HG02571 (cell line): Measurements from ENCODE around the gene PIP4K2C.

Experiments
- ATAC-seq: cut with Tn5 transposase; IDR thresholded peaks from one replicate; pipeline ENCODE4 v1.9.1; 2021; ENCODE audit warnings: mild to moderate bottlenecking, moderate library complexity; ENCODE audit not compliant: unreplicated experiment

Gene PIP4K2C

DNA sequence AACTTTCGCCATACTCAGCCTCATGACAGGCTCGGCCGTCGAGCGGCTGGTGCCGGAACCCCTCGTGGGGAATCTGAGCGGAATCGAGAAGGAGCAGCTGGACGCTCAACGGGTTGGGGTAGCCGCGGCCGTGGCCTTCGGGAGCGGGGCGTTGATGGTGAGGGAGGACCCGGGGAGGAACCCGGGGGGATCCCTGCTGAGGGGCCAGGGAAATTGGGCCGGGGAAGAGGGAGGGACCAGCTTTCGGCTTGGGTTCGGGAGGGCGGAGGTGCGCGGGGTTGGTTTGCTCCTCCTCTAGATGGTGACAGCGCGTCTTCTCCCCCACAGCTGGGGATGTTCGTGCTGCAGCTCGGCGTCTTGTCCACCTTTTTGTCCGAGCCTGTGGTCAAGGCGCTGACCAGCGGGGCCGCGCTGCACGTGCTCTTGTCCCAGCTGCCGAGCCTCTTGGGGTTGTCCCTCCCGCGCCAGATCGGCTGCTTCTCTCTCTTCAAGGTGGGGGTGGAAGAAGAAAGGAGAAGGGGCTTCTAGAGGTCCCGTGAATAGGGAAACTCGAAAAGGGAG lies 30.0 kb downstream of the PIP4K2C start:
- ATAC-seq: no peak

DNA sequence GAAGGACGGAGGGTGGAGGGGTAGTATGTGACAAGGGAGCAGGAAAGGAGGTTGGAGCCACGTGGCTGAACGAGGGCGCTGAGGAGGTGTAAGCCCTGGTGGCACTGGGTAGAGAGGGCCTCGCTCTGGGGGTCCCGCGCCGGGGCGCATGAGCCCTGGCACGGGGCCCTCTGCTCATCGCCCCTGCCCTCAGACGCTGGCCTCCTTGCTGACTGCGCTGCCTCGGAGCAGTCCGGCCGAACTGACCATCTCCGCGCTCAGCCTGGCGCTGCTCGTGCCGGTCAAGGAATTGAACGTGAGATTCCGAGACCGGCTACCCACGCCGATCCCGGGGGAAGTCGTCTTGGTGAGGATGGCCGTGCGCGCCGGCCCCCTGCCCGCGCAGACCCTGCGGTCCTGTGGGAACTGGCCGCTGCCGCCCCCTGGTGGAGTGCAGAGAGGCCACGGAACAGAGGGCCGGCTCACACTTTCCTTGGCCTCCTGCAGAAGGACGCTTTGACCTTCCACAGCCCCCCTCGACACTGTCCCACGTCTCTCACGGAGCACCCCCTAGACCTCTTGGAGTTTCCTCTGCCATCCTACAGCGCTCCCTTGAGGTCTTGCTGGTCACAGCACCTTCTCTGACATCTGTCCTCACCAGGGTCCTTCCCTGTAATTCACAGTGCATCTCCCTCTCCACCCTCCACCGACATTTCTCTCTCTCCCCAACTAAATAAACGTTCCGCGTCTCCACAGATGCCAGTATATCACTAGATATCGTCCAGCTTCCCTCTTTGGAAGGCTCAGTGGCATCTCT lies 30.7 kb downstream of the PIP4K2C start:
- ATAC-seq: no peak

DNA sequence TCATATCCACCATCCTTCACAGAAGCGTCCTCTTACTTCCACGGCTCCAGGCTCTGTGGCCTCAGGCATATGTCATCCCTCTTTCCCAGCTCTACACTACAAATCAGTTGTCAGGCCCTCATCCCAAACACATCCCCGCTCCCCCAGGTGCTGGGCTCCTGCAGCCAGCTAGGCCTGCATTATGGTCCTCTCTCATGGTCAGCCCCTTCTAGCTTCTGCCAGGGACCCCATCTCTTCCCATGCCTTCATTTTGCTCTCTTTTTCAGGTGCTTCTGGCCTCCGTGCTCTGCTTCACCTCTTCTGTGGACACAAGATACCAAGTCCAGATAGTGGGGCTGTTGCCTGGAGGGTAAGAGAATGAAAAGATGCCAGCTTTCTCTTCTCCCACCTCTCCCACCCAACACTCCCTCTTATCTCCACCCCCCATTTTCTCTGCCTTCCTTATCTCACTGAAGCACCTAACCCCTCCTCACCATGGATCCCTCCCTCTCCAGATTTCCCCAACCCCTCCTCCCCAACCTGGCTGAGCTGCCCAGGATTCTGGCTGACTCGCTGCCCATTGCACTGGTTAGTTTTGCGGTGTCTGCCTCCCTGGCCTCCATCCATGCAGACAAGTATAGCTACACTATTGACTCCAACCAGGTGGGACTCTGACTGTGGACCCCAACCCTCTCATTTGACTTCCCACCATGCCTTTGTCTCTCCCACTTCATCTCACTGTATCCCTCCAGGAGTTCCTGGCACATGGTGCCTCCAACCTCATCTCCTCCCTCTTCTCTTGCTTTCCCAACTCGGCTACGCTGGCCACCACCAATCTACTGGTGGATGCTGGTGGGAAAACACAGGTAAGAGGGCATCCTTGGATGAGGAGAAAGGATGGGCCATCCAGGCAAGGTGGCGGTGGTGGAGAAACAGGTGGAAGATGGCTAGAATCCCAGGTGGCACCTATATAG lies 31.6 kb downstream of the PIP4K2C start:
- no peak for ATAC-seq

DNA sequence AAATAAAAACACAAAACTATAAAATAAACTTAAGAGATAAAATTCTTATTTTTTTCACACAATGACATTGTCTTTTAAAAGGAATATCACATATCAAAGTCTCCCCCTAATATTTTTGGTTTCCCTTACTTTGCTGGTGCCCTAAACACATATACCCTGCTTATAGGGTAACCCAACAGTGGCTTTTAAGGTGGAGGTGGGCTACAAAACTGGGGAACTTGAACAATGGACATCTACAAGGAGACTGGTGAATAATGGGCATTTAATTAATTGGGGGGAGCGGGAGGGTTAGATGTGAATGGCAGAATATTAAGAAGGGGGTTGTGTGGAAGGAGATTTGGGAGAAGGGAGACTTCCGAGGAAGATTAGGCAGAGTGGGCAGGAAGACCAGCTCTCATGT lies 32.4 kb downstream of the PIP4K2C start:
- ATAC-seq: no peak

DNA sequence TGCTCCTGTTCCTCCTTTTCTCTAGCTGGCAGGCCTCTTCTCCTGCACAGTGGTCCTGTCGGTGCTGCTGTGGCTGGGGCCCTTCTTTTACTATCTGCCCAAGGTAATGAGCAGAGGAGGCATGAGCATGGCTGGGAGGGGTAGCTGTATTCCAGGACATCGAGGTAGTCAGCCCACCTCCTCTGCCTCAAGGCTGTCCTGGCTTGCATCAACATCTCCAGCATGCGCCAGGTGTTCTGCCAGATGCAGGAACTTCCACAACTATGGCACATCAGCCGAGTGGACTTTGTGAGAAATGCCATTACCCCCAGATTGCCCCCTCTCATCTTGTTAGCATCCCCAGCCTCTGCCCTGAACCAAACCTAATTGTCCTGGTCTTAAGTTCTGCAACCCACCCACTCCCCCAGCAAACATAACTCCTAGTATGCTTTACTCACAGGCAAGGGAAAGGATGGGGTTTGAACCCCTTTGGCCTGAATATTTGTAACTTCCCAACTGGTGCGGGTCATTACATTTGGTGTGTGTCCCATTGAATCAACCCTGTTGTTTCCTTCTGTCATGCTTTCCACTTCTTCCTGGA lies 32.9 kb downstream of the PIP4K2C start:
- ATAC-seq: no peak

DNA sequence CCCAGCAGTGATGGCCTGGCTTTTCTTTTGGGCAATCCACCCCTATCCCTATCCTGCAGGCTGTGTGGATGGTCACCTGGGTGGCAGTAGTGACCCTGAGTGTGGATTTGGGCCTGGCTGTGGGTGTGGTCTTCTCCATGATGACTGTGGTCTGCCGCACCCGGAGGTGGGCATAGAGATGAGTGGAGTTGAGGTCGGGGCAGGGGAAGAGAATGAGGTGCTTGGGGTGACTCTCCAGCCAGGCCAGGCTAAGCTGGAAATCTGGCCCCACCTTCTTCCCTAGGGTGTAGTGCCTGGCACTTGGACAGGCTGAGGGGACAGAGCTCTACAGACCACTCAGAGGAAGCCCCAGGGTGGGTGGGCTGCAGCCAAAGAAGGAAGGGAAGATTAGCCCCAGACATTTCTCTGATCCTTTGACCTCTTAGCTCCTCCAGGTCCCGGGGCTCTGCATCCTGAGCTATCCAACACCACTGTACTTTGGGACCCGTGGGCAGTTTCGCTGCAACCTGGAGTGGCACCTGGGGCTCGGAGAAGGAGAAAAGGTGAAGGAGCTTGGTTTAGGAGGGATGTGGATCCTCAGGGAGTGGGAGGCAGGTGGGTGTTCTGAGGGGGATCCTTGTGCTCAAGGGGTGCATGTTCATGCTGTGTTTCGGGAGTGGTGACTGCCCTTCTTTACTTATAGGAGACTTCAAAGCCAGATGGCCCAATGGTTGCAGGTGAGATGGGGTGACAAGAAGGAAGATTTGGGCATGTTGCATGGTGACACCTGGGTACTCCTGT lies 33.6 kb downstream of the PIP4K2C start:
- no peak for ATAC-seq

DNA sequence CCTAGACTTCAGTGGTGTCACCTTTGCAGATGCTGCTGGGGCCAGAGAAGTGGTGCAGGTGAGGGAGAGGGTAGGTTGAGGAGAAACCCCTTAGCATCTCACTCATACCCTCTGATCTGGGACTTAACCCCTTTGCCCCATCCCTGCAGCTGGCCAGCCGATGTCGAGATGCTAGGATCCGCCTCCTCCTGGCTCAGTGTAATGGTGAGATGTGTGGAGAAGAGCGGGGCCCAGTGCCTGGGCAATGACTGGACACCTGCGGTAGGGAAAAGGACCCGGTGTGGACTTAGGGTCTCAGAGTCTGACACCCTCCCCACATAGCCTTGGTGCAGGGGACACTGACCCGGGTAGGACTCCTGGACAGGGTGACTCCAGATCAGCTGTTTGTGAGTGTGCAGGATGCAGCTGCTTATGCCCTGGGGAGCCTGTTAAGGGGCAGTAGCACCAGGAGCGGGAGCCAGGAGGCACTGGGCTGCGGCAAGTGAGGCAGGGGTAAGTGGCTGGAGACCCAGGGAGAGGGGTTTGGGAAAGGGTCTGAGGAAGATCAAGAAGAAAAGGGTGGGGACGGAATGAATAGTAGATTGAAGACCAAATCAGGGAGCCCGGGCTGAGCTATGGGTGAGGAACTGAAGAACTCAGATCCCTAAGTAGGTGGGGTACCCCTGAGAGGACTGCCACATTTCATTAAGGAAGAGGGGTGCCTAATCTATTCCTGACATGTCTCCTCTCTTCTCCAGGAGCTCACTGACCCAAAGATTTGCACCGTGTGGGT lies 34.5 kb downstream of the PIP4K2C start:
- ATAC-seq: no peak

DNA sequence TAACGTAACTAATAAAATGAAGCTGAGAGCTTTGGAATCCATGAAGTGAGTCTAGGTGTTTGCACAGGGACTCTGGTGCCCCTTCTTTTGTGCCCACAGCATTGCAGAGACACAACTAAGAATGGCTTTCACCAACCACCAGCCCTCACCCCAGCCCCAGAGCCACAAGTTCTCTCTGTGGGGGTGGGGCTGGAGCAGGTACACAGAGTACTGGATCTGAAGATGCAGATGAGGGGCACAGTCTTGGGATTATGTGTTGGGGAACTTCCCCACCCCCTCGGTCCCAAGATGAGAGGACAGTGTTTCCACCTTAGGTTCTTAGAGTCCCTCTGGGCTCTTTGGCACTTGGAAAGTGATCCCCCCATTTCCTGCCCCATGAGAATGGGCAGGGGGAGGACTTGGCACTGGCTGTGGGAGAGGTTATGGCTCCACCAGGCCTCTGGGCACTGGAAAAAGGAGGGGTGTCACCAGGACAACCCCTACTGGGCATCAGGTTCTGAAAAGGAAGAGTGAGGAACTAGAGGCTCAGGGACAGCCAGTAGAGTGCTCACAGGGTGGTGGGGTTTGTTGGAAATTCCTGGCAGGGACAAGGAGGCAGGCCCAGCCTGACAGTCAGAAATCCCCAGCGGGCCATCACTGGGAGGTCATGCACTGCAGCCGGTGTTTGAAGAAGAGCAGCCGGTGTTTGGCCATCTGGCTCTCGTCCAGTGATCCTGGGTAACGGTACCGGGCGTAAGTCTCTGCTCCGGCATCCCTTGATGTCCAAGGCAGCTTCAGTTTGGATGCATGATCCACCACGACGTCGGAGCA lies 35.3 kb downstream of the PIP4K2C start:
- ATAC-seq: no peak

DNA sequence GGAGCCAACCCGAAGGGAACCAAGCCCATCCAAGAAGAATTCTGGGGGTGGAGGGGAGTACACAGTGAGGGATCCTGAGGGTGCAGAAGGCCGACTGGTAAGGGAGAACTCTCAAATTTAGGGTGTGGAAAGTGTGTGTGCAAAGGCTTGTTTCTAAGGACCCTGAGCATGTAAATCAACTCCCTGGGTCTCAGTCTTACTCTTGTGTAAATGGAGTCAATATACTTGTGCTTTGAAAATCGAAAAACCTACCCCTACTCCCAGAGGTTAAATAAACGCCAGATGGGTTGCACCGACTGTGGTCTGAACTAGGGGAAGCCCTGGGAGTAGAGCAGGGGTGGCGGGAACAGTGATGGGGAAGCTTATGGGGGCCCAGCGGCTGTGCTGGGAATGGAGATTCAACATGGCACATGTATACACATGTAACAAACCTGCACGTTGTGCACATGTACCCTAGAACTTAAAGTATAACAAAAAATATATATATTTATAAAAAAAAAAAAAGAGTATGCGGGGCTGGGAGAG lies 36.0 kb downstream of the PIP4K2C start:
- ATAC-seq: no peak

DNA sequence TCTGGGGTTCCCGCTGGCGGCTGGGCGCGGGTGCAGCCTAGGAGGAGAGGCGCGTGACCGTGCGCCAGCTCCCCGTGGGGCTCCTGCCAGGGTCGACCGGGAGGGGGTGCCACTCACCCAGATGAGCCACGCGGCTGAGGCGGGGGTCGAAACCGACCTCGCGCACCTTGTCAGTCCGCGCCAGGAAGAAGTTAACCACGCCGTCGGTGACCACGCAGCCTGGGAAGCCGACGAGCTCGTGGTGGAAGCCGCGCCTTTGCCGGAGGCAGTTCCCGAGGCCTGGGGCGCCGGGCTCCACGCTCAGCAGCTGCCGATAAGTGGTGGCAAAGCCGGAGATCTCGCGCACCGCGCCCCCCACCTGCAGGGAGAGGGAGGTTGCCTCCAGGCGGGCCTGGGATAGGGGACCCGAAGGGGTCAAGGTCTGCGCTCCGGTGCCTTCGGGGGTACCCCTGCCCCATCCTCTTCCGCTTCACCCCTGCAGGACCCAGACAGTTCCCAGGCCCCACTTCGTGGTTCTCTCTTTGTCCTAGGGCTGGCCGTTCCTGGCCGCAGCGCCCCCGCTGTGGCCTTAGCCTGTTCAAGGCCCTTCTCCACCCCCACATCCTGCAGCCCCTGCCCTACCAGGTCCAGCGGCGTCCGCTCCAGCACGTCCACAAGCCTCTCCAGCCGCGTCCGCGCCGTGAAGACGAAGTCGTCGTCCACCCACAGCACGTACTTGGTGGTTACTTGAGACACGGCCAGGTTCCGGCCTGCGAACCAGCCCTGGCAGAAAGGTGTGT lies 36.7 kb downstream of the PIP4K2C start:
- no peak for ATAC-seq

DNA sequence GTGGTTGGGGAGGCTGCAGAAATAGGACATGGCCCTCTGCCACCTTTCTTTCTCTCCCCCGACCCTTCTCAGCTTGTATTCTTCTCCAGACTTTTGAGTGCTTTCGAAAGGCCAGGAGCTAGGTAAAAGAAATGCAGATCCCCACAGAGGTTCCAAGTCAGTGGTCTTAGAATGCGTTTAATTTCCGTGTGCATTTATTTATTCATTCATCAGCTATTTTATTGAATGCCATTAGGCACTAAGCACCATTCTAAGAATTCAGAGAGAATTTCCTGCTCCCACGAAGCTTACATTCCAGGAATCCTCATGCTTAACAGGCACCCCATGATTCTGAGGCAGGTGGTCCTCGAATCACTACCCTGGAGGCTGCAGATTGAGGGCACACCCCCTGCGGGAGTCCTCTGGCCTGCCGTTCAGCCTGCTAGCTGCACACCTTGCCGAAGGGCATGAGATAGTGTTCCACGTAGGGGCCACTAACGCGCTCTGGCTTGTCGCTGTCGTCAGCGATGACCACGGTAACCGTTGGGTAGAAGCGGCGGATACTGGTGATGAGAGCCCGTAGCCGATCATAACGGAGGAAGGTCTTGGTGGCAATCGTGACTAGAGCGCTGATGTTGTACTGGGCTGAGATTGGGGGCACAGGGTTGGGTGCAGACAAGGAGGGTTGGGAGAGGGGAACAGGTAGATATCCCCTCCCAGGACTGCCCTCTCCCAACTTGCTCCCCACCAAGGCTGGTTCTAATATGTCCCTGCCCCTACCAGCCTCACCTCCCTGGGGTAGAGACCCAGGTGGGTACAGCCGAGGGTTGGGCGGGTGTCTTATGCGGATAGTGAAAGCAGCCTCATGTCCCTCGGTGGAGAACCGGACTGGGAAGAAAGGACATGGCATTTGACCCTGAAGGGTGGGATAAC lies 37.5 kb downstream of the PIP4K2C start:
- ATAC-seq: no peak

DNA sequence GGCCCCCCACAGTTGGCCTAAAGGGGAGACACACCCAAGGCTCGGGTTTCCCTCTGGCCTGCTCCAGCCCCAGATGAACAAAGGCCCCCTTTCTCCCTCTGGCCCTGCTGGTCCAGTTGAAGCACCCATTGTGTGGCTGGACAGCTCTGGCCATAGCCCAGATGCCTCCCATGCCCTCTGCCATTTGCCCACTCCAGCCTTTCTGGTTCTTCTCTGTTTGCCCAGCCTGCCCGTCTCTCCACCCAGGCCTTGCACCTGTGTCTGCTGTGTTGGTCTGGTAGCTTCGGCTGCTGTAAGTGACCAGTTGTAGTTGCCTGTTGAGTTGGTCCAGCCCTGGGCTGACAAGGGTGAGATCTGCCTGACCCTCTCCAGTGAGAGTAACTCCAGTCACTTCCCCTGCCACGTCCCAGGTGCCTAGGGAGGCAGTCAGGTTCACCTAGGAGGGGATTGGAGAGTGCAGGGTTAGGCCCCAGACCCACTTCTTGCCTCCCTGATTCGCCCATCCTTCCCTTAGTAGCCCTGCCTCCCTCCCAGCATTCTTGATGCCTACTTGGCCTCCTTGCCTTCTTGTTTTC lies 39.0 kb downstream of the PIP4K2C start:
- ATAC-seq: no peak

DNA sequence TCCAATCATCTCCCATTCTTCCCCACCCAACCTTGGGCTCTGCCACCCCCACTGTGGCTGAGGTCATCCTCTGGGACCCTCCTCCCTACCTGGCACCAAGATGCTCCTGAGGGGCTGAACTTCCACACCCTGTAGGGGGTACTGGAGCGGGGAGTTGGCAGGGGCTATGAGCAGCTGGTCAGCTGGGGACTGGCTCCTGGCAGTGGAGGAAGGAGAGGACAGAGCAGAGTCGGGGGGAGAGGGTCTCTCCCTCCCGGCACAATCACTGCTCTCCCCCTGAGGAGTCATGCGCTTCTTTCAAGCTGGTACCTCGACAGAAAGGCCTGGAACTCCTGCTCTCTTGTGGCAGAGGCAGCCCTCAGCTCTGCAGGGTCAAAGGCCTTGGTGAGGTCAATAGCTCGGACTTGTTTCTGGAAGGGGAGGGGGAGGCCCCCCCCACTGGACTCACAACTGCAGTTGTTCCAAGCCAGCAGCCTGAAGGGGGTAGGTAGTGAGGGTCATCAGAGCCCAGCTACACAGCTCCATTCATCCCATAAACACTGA lies 40.0 kb downstream of the PIP4K2C start:
- ATAC-seq: no peak

DNA sequence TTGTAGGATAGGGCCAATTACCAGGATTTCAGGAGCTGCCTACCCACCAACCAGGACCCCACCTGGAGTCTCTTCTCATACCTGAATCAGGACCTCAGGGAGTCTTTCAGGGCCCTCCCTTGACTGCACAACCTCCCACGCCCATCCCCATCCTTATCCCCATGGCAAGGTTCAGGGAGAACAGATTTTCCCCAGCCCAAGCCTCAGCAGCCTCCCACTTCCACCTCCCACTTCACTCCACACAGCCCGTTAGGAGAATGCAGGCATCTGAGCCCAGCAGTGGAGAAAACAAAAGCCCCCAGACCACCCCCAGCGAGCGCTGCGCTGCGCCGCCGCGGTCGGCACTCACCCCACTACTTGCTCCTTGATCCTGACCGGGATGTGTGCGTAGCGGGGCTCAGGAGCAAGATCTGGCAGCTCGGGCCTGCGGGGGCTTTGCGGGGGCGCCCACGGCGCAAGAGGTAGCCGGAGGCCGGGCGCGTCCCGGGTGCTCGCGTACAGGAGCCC lies 40.6 kb downstream of the PIP4K2C start:
- ATAC-seq: no peak

DNA sequence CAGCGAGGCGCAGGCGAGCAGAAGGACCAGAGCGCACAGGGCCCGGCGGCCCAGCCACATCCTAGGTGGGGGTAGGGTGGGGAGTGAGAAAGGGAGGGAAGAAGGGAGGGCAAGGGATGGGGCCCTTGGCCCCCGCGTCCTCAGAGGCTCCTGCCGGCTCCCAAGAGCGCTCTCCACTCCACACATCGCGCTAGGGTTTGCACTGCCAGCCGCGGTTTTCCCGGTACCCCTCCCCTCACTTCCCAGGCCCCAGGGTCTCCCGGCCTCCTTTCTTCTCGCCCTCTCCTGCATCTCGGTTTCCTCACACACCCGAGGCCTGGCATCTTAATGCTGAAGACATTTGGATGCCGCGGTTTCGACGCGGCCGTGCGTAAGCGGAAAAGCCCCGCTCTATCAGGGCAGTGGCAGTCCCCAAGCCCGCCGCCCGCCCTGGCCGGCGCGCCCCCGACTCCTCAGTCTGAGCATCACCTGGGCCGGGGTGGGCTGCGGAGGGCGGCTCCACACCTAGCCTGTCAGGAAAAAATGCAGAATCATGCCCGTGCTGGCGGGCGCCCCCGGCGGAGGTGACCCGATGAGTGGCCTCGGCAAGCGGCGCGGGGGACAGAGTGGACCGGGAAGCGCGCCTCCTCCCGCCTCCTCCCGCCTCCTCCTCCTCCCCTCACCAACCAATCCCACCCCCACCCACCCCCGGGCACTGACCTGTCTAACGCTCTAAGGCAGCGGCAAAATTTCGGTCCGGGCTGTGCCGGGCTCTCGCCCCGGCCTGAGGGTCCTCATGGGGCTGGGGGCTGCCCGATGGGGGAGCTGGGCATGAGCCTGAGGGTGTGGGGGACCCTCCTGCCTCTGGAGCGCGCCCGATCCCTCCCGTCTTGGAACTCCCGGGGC lies 41.3 kb downstream of the PIP4K2C start:
- ATAC-seq: no peak
